ENCODE results near the gene OGFOD1. TPM values are rescaled to one million over a fixed set of nuclear protein-coding genes. Genes with fewer than 3 reads are reported as not detected.
A peak's percentile ranks its signal among the peaks of the same experiment; 100 is the strongest.

Gene OGFOD1
- total and polyA plus RNA-seq, 2 of the 13 experiments (the other 11 are each of a cell fraction or from before 2014, with no cell fraction given): 35.2 to 81.3 TPM

GRCh38 chr16:56450275-56450985 is 924 bp upstream of the OGFOD1 start:
- Histone ChIP-seq H3K27me3 (ENCODE audit: control insufficient read depth in 1 of 2, insufficient read depth in 2 of 2, low read length in 2 of 2) (no peaks in the 10 kb centered on the region; a peak in 1 of 5 replicates), H2AFZ (ENCODE audit: low read length) (no peak overlapping the region), H3K4me2 (ENCODE audit: low read depth, low read length) (peak overlapping the region; percentile 83), H4K20me1 (ENCODE audit: insufficient read depth, low read length) (peaks cover 30% of the 10 kb centered on the region), H3K27ac (ENCODE audit: extremely low read length, insufficient read depth, low read length) (peak overlapping the region; percentile 87), H3K36me3 (replicated peaks in 1 of 2; ENCODE audit: control insufficient read depth in 1 of 2, insufficient read depth in 2 of 2, low read length in 2 of 2) (peaks cover 8 to 45% of the 10 kb centered on the region in 2 experiments), H3K9ac (ENCODE audit: insufficient read depth, low read depth, low read length) (peak overlapping the region; percentile 89), H3K79me2 (ENCODE audit: insufficient read depth, low read length) (peaks cover 69% of the 10 kb centered on the region), H3K4me1 (ENCODE audit: insufficient read depth, low read length) (peaks cover 48% of the 10 kb centered on the region), H3K4me3 (replicated peaks in 1 of 3; ENCODE audit: insufficient read depth in 1 of 3, low read depth in 2 of 3, low read length in 3 of 3) (peak overlapping the region; percentile 93 to 97 (median 96)), H3K9me3 (ENCODE audit: low read length) (no peaks in the 10 kb centered on the region)
- ATAC-seq: no peak
- DNase-seq (ENCODE audit: low spot score): peak; percentile 16
- TSS peak; percentile 43 for BruUV-seq (replicated peaks)
- intact Hi-C loops (cut with micrococcal nuclease; ENCODE audit: unreplicated experiment) (loop anchor here (2.0 to 5.0 kb wide), 3 partner anchors 26 to 68 kb away; partner anchors contain the start of gene AMFR), in situ Hi-C loops (cut with HindIII; ENCODE audit: extremely low pct_ligation_motif_present, low pct_unique_long_range_greater_than_20kb) (no loop called here)
- FAIRE-seq: no peak
- POLR2A ChIA-PET: interaction anchor here (0.6 to 2.2 kb wide), 23 partner anchors 9 to 390 kb away, joined by 3 to 27 read pairs (median 5); partner anchors contain the start of genes AMFR and MT2A
- WGBS (ENCODE audit: low lambda C conversion rate): 2% methylated on average over 18 of the region's 18 CpGs
- CTCF ChIA-PET (ENCODE audit: low intra/inter-chr PET ratio, low total read pairs): no interaction called here
- TF ChIP-seq MYC (CRISPR knock-in tag; IDR thresholded peaks at IDR 0.05; ENCODE audit: borderline replicate concordance): no peak
- no peak for TF ChIP-seq NFATC3 (CRISPR knock-in tag; IDR thresholded peaks at IDR 0.05)
- TF ChIP-seq ZNF605 (CRISPR knock-in tag; IDR thresholded peaks at IDR 0.05): no peak; the same call in 1 of the 2 replicates
- no peak for TF ChIP-seq ZNF883 (CRISPR knock-in tag; IDR thresholded peaks at IDR 0.05; ENCODE audit: not compliant biosample characterization)
- TF ChIP-seq ZNF563 (CRISPR knock-in tag; IDR thresholded peaks at IDR 0.05): no peak
- 0 out of 2 replicates have a peak, but pooled peaks have one; percentile 17 for TF ChIP-seq ELF4 (CRISPR knock-in tag; IDR thresholded peaks at IDR 0.05; ENCODE audit: borderline replicate concordance)
- TF ChIP-seq, protein P1, sequence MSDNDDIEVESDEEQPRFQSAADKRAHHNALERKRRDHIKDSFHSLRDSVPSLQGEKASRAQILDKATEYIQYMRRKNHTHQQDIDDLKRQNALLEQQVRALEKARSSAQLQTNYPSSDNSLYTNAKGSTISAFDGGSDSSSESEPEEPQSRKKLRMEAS (IDR thresholded peaks at IDR 0.05): no peak
- TF ChIP-seq RARG (CRISPR knock-in tag; IDR thresholded peaks at IDR 0.05; ENCODE audit: low read depth): 0 out of 2 replicates have a peak, but pooled peaks have one; percentile 9
- TF ChIP-seq SMAD3 (CRISPR knock-in tag; IDR thresholded peaks at IDR 0.05): no peak
- TF ChIP-seq ZNF850 (CRISPR knock-in tag; conservative IDR thresholded peaks at IDR 0.05): no peak
- no peak for TF ChIP-seq RBAK (CRISPR knock-in tag; IDR thresholded peaks at IDR 0.05)
- no peak for TF ChIP-seq XBP1 (CRISPR knock-in tag; IDR thresholded peaks at IDR 0.05)
- no peak for TF ChIP-seq CC2D1A (CRISPR knock-in tag; IDR thresholded peaks at IDR 0.05)
- TF ChIP-seq, protein P2, sequence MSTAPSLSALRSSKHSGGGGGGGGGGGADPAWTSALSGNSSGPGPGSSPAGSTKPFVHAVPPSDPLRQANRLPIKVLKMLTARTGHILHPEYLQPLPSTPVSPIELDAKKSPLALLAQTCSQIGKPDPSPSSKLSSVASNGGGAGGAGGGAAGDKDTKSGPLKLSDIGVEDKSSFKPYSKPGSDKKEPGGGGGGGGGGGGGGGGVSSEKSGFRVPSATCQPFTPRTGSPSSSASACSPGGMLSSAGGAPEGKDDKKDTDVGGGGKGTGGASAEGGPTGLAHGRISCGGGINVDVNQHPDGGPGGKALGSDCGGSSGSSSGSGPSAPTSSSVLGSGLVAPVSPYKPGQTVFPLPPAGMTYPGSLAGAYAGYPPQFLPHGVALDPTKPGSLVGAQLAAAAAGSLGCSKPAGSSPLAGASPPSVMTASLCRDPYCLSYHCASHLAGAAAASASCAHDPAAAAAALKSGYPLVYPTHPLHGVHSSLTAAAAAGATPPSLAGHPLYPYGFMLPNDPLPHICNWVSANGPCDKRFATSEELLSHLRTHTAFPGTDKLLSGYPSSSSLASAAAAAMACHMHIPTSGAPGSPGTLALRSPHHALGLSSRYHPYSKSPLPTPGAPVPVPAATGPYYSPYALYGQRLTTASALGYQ (CRISPR knock-in tag; IDR thresholded peaks at IDR 0.05): no peak
- no peak for TF ChIP-seq ZNF564 (CRISPR knock-in tag; IDR thresholded peaks at IDR 0.05)
- TF ChIP-seq SAP130 (CRISPR knock-in tag; IDR thresholded peaks at IDR 0.05; ENCODE audit: low read depth): peak; percentile 45
- TF ChIP-seq UBTF (CRISPR knock-in tag; IDR thresholded peaks at IDR 0.05): no peak
- TF ChIP-seq ZFY (CRISPR knock-in tag; IDR thresholded peaks at IDR 0.05): no peak; the same call in 1 of the 2 replicates

All from HepG2 (cell line).